Fibroblast of lung (primary cell): ENCODE measurements around the gene SLC35A2.

Experiments
- CTCF ChIP-seq, 2 donors: IDR thresholded peaks in 1 of 2; conservative IDR thresholded peaks in 1 of 2; 1 replicate in 1 of 2; 2 replicates in 1 of 2; pipeline ENCODE4 v1.5.1; 2011 to 2012; ENCODE audit warnings: low read length in 2 of 2, control low read depth in 1 of 2, inconsistent platforms in 1 of 2, low read depth in 1 of 2, mild to moderate bottlenecking in 1 of 2
- EZH2 ChIP-seq: IDR thresholded peaks from 2 replicates; pipeline ENCODE4 v1.5.1; 2012; ENCODE audit warnings: low read length, control low read depth, mild to moderate bottlenecking; ENCODE audit errors: missing control alignments

DNA sequence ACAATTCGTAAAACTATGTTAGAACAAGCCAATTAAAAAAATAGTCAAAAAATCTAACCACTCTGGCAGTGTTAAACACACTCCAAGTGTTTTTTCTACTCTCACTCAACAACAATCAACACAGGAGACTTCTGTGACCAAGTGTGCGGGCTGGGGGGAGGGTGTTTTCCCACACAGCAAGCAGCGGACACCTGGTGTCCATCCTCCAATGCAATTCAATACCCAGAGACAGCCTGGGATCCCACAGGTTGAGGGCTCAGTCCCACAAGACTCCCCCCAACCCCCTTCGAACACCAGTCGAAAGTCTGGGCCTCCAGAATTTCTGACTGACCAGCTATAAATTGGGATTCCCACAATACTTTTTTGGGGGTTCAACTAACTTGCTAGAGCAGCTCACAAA is 15.7 kb upstream of the SLC35A2 start:
- no peak for TF ChIP-seq CTCF (conservative IDR thresholded peaks at IDR 0.05 in 1 of 2, IDR thresholded peaks at IDR 0.05 in 1 of 2; ENCODE audit: low read depth in 1 of 2, low read length in 2 of 2)
- TF ChIP-seq EZH2 = no peak
